Nucleus accumbens (tissue), 56 donors: ENCODE results near the gene ITPRIP.

ENCODE experiments used
- DNase-seq, 56 donors: peaks; one replicate each; lab custom pipeline; 2025; lab: John Stamatoyannopoulos, UW

ITPRIP gene, protein sequence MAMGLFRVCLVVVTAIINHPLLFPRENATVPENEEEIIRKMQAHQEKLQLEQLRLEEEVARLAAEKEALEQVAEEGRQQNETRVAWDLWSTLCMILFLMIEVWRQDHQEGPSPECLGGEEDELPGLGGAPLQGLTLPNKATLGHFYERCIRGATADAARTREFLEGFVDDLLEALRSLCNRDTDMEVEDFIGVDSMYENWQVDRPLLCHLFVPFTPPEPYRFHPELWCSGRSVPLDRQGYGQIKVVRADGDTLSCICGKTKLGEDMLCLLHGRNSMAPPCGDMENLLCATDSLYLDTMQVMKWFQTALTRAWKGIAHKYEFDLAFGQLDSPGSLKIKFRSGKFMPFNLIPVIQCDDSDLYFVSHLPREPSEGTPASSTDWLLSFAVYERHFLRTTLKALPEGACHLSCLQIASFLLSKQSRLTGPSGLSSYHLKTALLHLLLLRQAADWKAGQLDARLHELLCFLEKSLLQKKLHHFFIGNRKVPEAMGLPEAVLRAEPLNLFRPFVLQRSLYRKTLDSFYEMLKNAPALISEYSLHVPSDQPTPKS

DNA sequence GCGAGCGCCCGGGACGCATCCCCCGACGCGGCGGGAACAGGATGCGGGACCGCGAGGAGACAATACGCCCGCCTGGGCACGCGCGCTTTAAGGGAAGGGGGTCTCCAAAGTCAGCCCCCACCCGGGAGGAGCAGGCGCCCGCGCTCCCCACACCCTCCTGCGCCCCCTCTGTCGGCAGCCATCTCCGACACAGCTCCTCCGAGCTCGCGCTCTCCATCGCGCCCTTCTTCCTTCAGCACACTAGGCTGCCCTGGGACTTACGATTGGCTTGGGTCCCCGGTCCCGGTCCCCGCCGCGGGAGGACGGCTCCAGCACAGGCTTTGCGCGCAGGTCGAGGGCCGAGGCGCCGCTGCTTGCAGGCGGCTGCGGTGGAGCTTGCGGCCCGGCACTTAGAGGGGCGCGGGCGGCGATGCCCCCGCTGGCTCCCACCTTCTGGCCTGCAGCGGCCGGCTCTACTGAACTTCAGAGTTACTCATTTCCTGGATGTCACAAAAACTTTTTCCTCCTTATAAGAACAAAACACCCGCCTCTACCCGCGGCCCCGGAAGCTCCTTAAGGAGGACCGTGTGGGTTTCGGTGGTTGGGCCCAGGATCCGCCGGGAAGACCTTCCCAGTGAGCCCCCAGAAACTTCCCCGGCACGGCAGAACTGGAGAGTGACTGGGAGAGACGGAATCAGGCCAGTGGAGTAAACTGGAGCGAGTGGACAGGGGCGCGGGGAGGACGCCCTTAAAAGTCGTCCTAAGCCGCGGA is at the start of gene ITPRIP:
TSS of gene ITPRIP (minus strand) at position 481 of the 751 bp plus-strand sequence. CDS start 22,414 bp downstream, outside the sequence.
- DNase-seq, result peak in 39 of 56 donors; percentile 32 to 82 (median 63)

DNA sequence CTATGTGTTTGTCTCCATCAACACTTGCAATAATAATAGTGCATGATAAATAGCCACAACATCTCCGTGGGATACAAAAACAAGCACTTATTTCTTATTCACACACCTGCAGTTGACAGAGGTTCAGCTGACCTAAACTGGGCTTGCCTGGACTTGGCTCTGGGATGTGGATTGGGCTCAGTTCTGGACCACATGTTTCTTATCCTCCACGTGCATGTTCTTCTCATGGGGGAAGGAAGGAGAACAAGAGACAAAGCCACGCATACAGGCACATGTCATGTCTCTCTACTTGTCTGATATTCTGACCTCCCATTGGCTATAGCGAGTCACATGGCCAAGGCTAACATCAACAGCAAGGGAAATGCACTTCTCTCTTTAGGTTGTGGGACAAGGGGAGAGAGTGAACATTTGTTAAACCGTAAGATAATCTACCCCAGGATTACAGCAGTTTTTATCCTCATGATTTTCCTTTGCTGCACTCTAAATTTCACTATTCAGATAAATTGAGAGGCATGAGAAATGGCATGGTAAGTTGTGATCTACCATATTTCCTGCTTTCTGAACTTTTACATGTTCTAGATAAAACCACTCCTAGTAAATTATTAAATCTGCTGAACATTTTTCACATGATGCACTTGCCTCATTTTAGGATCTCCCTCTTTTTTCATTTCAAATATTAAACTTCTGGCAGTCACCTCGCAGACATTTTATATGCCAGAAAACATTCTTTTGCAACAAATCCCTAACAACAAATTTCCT is 49.0 kb upstream of the ITPRIP start:
- DNase-seq, result no peak

DNA sequence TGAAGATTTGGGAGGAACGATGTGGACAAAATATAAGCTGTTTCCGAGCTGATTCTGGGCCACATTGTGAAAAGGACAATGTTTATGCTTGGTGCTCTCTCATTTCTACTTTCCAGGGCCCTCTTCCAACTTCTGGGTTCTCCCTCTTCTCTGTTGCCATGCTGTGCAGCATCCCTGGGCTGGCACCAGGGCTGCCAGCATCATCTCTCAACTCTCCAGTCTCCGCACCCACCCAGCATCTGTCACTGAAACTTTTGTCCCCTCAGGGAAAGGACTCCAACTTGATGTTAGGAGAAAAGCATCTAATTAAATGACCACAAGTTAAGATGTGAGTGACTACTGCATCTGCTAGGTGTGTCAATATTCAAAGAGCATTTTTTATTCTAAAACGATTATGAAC is 42.1 kb upstream of the ITPRIP start:
- no peak for DNase-seq

DNA sequence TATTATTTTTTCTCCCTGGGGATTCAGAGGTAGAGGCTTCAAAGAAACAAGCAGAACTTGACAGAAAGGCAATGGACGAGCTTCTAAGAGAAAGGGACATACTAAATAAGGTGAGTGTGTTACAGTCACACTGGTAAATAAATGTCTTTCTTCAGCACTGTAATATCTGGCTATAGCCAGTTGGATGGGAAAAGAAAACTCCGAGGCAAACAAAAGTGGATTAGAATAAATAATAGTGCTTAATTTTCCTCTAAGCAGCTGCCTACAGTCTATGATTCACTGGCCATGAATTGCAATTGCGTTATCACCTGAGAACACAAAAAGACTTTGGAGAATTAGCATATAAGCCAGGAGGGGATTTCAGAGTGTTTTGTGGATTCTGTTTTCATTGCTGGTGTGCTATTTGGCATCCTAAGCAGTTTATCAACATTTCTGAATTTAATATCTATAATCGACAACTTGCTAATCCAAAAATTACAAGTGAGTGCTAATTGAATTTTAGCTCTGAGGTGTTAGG is 38.6 kb upstream of the ITPRIP start:
- DNase-seq, result no peak

DNA sequence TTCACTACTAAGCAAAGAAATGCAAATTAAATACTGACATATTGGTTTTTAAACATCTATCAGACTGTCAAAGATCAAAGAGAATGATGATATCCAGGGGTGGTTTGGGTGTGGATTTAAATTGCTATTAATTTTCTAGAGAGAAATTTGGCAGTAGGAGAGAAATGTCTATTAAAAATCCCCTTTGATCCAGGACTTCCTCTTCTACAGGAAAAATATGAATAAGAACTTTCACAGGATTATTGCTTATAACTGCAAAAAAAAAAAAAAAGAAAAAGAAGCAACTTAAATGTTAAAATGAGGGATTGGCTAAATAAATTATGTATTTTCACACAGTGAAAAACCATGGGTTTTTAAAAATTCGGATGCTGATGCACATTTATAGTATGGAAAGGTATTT is 36.3 kb upstream of the ITPRIP start:
- DNase-seq, result no peak

DNA sequence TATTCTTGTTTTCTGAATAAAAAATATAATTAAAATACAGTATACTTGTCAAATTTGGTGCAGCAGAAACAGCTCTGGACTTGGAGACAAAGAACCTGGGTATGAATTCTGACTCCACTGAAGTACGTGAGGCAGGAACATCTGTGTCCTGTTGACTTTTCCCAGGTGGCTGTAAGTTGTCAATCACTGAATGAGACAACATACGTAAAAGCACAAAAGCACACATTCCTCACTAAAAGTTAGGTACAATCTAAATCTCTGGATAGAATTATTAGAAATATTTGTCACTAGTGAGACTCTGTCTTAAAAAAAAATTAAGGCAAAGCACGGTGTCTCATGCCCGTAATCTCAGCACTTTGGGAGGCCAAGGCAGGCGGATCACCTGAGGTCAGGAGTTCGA is 33.5 kb upstream of the ITPRIP start:
- DNase-seq, result no peak

DNA sequence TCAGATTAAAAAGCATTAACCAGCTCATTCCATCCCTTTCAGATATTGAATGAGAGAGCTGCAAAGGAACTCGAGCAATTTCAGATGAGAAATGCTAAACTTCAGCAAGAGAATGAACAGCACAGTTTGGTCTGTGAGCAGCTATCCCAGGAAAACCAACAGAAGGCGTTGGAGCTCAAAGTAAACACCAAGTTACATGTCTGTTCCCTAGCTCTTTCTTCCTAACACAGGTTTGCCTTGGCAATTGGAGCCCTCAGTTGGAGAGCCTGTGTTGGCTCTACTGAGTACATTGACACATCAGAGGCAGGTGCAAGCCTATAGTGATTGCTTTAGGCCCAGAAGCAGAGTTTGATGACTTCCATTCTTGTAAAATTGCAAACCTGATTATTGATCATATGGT is 30.1 kb upstream of the ITPRIP start:
- DNase-seq, result no peak

DNA sequence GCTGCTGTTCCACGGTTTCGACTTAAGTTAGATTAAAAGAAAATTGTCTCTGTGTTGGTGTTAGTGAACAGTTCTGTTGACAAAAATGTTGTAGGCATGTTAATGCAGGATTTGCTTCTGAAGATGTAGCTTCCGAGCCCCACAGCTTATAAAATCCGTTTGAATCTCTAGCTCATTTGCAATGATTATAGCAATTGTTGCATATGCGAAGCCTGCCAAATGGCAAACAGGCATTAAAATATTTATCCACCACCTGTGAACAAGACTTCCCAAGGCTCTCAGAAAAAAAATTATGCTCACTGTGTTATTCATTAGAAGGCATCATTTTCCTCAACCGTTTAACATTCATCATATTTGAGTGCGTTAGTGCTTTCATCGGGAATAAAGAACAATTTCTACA is 29.6 kb upstream of the ITPRIP start:
- DNase-seq, result no peak

DNA sequence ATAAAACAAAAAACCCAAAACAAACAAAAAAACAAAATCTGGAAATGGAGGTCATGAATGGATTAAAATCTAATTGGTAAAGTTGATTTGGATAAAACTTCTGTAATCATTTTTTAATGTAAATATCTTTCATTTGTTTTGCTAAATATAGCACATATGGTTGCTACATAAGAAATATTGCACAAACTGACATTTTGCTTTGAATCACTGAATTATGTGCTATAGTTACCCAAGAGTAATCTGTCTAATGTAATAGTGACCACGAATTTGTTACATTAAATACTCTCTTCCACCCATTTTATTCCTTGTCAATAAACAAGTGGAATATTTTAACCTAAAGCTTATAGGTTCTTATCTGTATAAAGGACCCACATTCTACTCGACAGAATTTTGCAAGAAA is 21.5 kb upstream of the ITPRIP start:
- DNase-seq, result no peak

DNA sequence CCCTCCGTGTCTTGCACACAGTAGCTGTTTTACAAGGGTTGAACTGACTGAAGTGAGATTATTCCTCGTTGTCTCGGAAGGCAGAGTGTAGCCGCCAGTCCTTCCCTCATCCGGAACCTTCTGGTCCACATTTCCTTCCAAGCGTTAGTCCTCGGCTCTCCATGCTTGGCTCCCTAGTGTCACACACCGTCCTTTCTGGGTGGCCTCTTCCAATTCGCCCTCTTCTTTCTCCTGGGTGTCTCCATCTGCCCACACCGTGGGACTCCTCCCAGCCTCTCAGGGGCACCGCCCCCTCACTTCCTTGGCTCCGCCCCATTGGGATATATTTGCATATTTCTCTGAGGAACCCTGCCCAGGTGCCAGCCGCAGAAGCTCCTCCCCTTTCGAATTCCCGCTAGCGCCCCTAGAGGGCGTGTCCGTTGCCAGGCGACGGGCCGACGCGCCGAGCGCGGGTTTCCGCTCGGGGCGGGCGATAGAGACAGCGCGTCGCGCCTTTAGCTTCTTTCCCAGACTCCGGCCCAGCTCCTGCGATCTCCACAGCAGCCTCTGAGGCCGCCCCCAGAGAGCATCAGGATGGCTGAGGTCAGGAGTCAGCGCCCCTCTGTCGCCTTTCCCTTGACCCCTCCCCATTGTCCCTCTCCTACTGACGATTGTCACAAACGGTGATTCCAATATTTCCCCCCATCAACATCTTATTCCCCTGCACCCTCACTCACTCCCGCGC is 15.2 kb upstream of the ITPRIP start, which contains the start of gene CFAP58:
TSS of gene CFAP58 (plus strand) at position 509 of the 724 bp plus-strand sequence. CDS start at position 574, 65 bp downstream.
- DNase-seq, result peak in 55 of 56 donors; percentile 35 to 94 (median 80)

DNA sequence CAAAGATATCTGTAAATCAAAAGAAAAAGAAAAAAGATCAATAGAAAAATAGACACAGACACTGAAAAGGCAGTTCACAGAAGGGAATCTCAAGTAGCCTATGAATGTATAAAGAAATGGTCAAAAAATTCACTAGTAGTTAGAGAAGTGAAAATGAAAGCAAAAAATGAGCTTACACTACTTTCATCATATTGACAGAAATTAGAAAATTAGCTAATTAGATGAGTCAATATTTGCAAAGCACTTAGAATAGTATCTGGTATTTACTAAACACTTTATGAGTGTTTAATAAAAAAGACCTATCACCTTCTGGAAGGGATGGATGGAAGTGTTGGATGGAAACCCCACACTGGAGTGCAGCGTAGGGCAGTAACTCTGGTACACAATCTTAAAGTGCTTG is 13.7 kb upstream of the ITPRIP start:
- no peak for DNase-seq

DNA sequence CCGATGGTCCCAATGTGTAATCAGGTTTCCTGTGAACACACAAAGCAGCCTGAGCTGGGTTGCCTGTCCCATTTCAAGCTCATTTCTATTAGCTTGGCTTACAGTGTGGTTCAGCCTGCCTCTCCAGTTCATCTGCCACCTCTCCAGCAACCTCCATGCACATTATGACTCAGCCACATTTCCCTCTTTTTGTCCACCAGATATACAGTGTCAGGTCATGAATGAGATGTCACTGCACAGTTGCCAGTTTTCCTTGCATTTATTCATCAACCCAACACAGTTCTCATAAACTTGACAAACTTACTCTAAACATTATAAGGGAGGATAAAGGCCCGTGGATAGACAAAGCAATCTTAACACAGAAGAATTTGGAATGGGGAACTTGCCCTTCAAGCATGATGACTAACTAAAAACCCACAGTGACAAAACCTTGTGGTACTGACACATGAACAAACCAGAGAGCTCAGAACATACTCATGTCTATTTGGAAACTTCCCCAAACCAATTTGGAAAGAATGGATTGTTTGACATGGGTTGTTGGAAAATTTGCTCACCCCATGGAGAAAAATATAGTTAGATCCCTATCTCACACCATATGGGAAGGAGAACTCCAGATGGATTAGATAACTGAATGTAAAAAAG is 12.9 kb upstream of the ITPRIP start:
- no peak for DNase-seq

DNA sequence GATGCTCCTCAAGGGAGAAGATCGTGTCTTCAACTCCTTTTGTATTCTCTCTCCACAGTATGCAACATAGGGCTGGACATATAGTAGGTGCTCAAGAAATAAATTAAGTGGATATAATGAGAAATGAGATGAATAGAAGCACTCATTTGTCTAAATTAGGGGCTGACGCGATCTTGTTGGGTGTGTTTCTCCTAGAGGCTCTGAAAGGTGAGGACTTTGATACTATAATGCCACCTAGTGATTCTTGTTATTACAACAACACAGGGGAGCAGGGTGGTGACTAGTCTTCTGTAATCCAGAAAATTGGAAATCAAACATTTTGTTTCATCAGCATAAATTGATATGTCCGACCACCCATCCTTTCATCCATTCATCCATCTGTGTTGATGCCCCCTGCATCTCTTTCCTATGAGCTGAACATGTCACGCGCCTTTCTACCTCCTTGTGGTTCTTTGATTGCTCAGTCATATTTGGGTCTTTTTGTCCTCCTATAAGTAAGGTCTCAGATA is 11.9 kb upstream of the ITPRIP start:
- DNase-seq, result peak in 2 of 56 donors; percentile 29 to 30

DNA sequence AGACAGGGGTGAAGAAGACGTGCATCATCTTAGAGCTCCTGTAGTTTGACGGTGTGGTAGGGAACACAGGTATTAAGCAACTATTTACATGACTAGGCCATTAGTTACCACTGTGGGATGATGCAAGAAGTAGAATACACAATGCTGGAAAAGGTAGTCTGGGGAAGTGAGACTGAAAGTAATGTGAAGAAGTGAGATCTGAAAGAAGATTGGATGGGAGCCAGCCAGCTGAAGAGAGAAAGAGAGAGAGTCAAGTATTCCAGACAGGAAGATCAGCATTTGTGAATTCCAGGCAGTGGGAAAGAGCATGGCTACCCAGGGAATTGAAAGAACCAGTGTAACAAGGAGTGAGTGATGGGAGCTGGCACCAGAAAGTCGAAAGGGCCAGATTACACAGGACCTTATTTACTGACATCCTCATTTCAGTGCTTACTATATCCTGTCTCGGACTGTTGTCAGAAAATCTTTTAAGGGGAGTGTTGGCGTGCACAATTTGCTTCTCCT is 11.4 kb upstream of the ITPRIP start:
- no peak for DNase-seq

DNA sequence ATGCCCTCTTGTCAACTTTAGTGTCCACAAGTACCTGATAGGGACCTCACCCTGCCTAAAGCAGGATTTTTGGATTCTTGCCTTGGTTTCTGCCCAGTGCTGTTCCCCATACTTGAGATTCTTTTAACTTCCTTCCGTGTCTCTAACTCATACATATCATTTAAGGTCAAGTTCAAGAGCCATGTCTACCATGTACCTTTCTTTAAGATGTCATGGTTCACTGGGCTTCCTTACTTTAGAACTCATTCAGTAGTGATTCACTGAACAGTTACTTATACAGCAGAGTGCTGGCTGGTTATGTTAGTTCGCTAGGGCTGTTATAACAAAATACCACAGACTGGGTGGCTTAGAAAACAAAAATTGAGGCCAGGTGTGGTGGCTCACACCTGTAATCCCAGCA is 10.3 kb upstream of the ITPRIP start:
- DNase-seq, result no peak

DNA sequence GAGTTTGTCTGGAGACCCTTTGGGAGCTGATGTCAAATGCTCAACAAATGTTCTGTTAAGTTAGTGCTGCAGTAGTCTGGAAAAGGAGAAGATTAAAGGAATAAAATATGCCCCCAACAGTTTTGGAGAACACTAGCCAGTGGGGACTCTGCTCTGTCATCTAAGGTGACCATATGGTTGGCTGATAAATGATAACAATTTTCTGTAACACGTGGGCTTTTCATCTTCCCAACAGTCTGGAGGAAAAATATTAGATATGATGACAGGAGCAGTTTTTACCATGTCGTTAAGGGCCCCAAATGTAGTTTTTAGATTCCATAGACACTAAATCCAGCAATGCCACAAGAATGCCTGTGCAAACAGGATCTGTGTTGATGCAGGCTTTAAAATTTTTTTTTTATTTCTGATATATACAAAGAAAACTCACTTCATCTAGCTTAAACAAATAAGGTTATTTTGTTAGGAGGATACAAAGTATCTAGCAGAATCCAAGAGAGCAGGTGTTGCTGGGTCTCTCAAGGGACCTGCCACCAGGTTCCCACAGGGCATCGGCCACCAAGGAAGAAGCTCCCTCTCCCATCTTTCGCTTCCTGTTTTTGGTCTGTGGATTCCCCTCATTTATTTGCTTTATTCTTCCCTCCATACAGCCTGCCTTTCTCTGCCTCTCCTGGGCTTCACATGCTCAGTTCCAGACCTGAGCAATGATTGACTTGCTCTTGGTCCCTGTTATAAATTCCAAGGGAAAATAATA is 9.2 kb upstream of the ITPRIP start:
- no peak for DNase-seq

DNA sequence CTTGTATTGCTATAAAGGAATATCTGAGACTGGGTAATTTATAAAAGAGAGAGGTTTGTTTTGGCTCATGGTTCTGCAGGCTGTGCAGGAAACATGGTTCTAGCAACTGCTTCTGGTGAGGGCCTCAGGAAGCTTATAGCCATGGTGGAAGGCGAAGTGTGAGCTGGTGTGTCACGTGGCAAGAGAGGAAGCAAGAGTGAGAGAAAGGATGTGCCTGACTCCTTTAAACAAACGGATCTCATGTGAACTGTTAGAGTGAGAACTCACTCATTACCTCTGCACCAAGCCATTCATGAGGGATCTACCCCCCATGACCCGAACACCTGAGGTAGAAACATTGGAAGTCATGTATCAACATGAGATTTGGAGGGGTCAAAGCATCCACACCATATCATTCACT is 7.7 kb upstream of the ITPRIP start:
- no peak for DNase-seq

DNA sequence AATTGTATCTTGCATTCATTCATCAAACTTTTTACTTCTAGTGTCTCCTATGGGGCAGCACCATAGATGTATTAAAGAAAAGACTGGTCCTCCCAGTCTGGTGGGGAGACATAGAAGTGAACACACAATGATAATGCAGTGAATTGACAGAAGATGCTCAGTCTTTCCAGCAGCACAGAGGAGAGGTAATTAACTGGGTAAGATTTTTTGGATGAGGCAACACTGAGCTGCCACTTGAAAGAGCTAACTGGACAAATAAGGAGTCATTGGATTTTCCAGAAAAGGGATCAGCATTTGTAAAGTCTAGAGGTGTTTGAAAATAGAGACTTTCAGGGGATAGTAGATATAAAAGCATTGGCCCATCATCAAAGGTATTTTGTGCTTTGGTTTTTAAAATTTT is 7.2 kb upstream of the ITPRIP start:
- no peak for DNase-seq
